ENCODE data around the gene DNAJB6. TPM values are rescaled to one million over a fixed set of nuclear protein-coding genes. Genes with fewer than 3 reads are reported as not detected.

Gene DNAJB6
- total RNA-seq, 3 donors from 2014 or later (not counting 1 experiment from before 2014, with no cell fraction given): 309 to 343 (median 340) TPM

- no peak for TF ChIP-seq CTCF (IDR thresholded peaks at IDR 0.05)
- peaks cover 11% of the 10 kb centered on the region for H3K4me1 ChIP-seq (ENCODE audit: control insufficient read depth, insufficient read depth, low read length)
- DNase-seq (no peak), ATAC-seq (no peak)
- no peak overlapping the region for H3K4me3 Mint-ChIP-seq
- H3K27me3 Mint-ChIP-seq (ENCODE audit: low read depth in 2 of 2): peaks cover 0 to 10% of the 10 kb centered on the region in 2 donors
- 79% methylated on average over 13 of the region's 13 CpGs for WGBS (ENCODE audit: insufficient coverage)
- H3K4me3 ChIP-seq (ENCODE audit: low read length): no peak overlapping the region
- no peaks in the 10 kb centered on the region for H3K36me3 ChIP-seq (ENCODE audit: control insufficient read depth, insufficient read depth, low read length)
- intact Hi-C loops (cut with micrococcal nuclease): no loop called here
- H3K4me1 Mint-ChIP-seq: peaks cover 10 to 17% of the 10 kb centered on the region in 2 donors
- H3K9me3 Mint-ChIP-seq: no peaks in the 10 kb centered on the region
- H3K9me3 ChIP-seq (ENCODE audit: control insufficient read depth, insufficient read depth, low read length): no peaks in the 10 kb centered on the region
- H3K27me3 ChIP-seq (ENCODE audit: control insufficient read depth, insufficient read depth, low read length): no peaks in the 10 kb centered on the region
- no peaks in the 10 kb centered on the region for H3K36me3 Mint-ChIP-seq
- H3K27ac ChIP-seq (ENCODE audit: low read length): no peak overlapping the region
- no peak overlapping the region for H3K27ac Mint-ChIP-seq
These were observed 100.1 kb downstream of the DNAJB6 start for GRCh38 chr7:157436763-157437480.

DNA sequence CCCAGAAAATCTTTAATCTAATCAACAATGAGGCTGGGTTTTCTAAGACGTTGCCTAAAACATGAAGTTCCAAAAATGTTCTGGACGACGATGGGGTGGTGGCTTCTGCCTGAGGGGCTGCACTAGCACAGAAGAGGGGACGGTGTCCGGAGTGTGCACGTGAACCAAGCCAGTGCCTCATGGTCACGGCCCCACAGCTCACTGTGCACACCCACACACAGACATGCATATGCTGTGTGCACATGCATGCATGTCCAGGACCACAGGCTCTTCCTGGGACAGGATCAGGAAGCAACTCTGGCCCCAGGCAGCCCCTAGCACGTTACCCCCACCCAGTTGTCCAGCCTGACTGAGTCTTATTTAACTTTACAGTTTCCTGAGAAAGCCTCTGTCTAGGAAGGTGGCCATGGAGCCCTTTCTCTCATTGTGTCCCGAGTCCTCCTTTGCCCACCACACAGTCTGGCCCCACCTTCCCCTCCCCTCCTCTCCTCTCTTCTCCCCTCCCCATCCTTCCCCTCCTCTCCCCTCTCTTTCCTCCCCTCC lies 100.8 kb downstream of the DNAJB6 start:
- Histone ChIP-seq H3K27ac (ENCODE audit: low read length) (no peak overlapping the region), H3K4me3 (ENCODE audit: low read length) (no peak overlapping the region), H3K9me3 (ENCODE audit: control insufficient read depth, insufficient read depth, low read length) (no peaks in the 10 kb centered on the region), H3K4me1 (ENCODE audit: control insufficient read depth, insufficient read depth, low read length) (peaks cover 7% of the 10 kb centered on the region), H3K36me3 (ENCODE audit: control insufficient read depth, insufficient read depth, low read length) (no peaks in the 10 kb centered on the region), H3K27me3 (ENCODE audit: control insufficient read depth, insufficient read depth, low read length) (no peaks in the 10 kb centered on the region)
- WGBS (ENCODE audit: insufficient coverage): 73% methylated on average over 9 of the region's 9 CpGs
- ATAC-seq (no peak), DNase-seq (no peak)
- Mint-ChIP-seq H3K9me3 (no peaks in the 10 kb centered on the region), H3K36me3 (no peaks in the 10 kb centered on the region), H3K27ac (no peak overlapping the region), H3K4me1 (peaks cover 7 to 13% of the 10 kb centered on the region in 2 donors), H3K4me3 (no peak overlapping the region), H3K27me3 (ENCODE audit: low read depth in 2 of 2) (peaks cover 0 to 10% of the 10 kb centered on the region in 2 donors)
- no peak for TF ChIP-seq CTCF (IDR thresholded peaks at IDR 0.05)
- intact Hi-C loops (cut with micrococcal nuclease): no loop called here

DNA sequence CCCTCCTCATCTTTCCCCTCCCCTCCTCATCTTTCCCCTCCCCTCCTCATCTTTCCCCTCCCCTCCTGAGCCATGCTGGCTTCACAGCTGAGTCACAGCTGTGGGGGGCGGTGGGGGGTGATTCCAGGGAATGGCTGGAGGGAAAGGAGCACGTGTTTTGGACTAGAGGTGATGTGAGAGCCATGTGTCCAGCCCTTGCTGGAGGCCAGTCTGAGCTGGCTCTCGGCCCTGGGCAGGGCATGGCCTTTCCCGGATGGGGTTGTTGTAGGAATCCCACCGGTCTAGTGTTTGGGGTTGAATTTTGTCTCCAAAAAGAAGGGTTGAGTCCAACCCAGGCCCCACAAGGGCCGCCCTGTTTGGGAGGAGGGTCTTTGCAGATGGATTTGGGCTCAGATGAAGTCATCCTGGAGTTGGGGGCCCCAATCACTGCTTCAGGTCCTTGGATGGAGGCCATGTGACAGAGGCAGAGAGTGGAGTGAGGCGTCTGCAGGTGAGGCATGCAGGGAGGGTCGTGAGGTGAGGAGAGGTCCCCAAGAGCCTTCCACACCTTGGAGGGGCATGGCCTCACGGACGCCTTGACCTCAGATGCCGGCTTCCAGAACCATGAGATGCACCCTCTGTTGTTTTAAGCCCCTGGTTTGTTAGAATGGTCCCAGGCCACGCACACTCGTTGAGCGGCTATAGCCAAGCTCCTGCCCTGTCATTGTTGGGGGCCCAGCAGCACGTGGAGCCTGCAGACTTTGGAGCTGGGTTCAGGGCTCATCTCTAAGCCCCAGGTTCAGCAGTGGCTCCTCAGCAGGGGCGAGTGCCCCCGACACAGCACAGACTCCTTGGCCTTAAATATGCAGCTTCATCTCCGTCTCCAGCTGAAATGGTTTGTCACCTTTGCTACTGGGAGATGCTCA lies 101.6 kb downstream of the DNAJB6 start:
- Mint-ChIP-seq H3K4me1 (peaks cover 0 to 5% of the 10 kb centered on the region in 2 donors), H3K9me3 (no peaks in the 10 kb centered on the region), H3K4me3 (no peak overlapping the region), H3K27me3 (ENCODE audit: low read depth in 2 of 2) (peaks cover 0 to 10% of the 10 kb centered on the region in 2 donors), H3K36me3 (no peaks in the 10 kb centered on the region), H3K27ac (no peak overlapping the region)
- H3K9me3 ChIP-seq (ENCODE audit: control insufficient read depth, insufficient read depth, low read length): no peaks in the 10 kb centered on the region
- TF ChIP-seq CTCF (IDR thresholded peaks at IDR 0.05): no peak
- no peak overlapping the region for H3K27ac ChIP-seq (ENCODE audit: low read length)
- H3K36me3 ChIP-seq (ENCODE audit: control insufficient read depth, insufficient read depth, low read length): no peaks in the 10 kb centered on the region
- intact Hi-C loops (cut with micrococcal nuclease): no loop called here
- no peak overlapping the region for H3K4me3 ChIP-seq (ENCODE audit: low read length)
- WGBS (ENCODE audit: insufficient coverage): 85% methylated on average over 18 of the region's 18 CpGs
- no peak for DNase-seq
- H3K27me3 ChIP-seq (ENCODE audit: control insufficient read depth, insufficient read depth, low read length): no peaks in the 10 kb centered on the region
- no peak for ATAC-seq
- H3K4me1 ChIP-seq (ENCODE audit: control insufficient read depth, insufficient read depth, low read length): no peaks in the 10 kb centered on the region
